Amniotic epithelial cell (primary cell): ENCODE data around the gene FRAT1.
"Not testable (repeated sequence)": the region's sequence is repeated elsewhere in the genome, so short reads cannot be mapped to it uniquely, and the experiment has no call there.

Experiments
- DNase-seq: peaks from one replicate; pipeline ENCODE4 v3.0.0-alpha.2; 2010; ENCODE audit warnings: low read depth

The FRAT1 gene

GRCh38 chr10:97334370-97335175 lies 15.5 kb downstream of the FRAT1 start, which contains the start of gene FRAT2:
Gene FRAT2, minus strand, starts transcription at chr10:97334729. Its CDS starts 157 bp downstream, at chr10:97334572.
- DNase-seq: peak; percentile 89

GRCh38 chr10:97335188-97335619 lies 16.1 kb downstream of the FRAT1 start:
- no peak for DNase-seq

GRCh38 chr10:97336006-97336405 lies 16.9 kb downstream of the FRAT1 start:
- DNase-seq: no peak

- DNase-seq: peak; percentile 60
Observed at GRCh38 chr10:97336446-97336845, 17.4 kb downstream of the FRAT1 start.

GRCh38 chr10:97336942-97337831 lies 18.1 kb downstream of the FRAT1 start:
- DNase-seq: peak; percentile 47

- DNase-seq: no peak
Observed at GRCh38 chr10:97338041-97338440, 19.0 kb downstream of the FRAT1 start.

- DNase-seq: no peak
Observed at GRCh38 chr10:97341416-97341815, 22.3 kb downstream of the FRAT1 start.

- not testable (repeated sequence) for DNase-seq
Observed at GRCh38 chr10:97343664-97344063, 24.6 kb downstream of the FRAT1 start.

- DNase-seq: no peak
Observed at GRCh38 chr10:97347317-97347716, 28.2 kb downstream of the FRAT1 start.

- DNase-seq: no peak
Observed at GRCh38 chr10:97349752-97350513, 30.9 kb downstream of the FRAT1 start.

GRCh38 chr10:97353945-97354344 lies 34.9 kb downstream of the FRAT1 start:
- DNase-seq: no peak

- no peak for DNase-seq
Observed at GRCh38 chr10:97355571-97355975, 36.5 kb downstream of the FRAT1 start.

GRCh38 chr10:97356318-97356914 lies 37.3 kb downstream of the FRAT1 start:
- no peak for DNase-seq

- DNase-seq: no peak
Observed at GRCh38 chr10:97356918-97357317, 37.8 kb downstream of the FRAT1 start.

GRCh38 chr10:97358349-97358748 lies 39.3 kb downstream of the FRAT1 start:
- DNase-seq: no peak

GRCh38 chr10:97358781-97359180 lies 39.7 kb downstream of the FRAT1 start:
- no peak for DNase-seq

- no peak for DNase-seq
Observed at GRCh38 chr10:97360705-97361536, 41.9 kb downstream of the FRAT1 start.

- no peak for DNase-seq
Observed at GRCh38 chr10:97361537-97361901, 42.4 kb downstream of the FRAT1 start.

GRCh38 chr10:97362310-97363033 lies 43.4 kb downstream of the FRAT1 start:
- DNase-seq: no peak

- DNase-seq: no peak
Observed at GRCh38 chr10:97363071-97363470, 44.0 kb downstream of the FRAT1 start.
